WI38 (cell line): Measurements from ENCODE around the gene OR9A2.

ENCODE experiments used
- H3K4me3 ChIP-seq: 2 replicates; pipeline ENCODE4 v1.5.1; 2011; ENCODE audit warnings: low read depth, mild to moderate bottlenecking, control low read depth, low read length
- CTCF ChIP-seq: IDR thresholded peaks from 2 replicates; pipeline ENCODE4 v1.5.1; 2012; ENCODE audit warnings: low read depth, mild to moderate bottlenecking, control low read depth, low read length

The OR9A2 gene

GRCh38 chr7:143054621-143055020 is 27.7 kb upstream of the OR9A2 start:
- no peak for TF ChIP-seq CTCF
- no peak overlapping the region for H3K4me3 ChIP-seq

GRCh38 chr7:143052041-143052440 is 25.1 kb upstream of the OR9A2 start, which contains the start of gene OR6V1:
Gene OR6V1 (plus strand): TSS chr7:143052341. CDS start chr7:143052341, 0 bp downstream.
- no peak within 1 kb of the TSS for H3K4me3 ChIP-seq
- TF ChIP-seq CTCF: no peak

GRCh38 chr7:143050931-143051330 is 24.0 kb upstream of the OR9A2 start:
- TF ChIP-seq CTCF: no peak
- no peak overlapping the region for H3K4me3 ChIP-seq

GRCh38 chr7:143049362-143049761 is 22.4 kb upstream of the OR9A2 start:
- no peak for TF ChIP-seq CTCF
- no peak overlapping the region for H3K4me3 ChIP-seq

GRCh38 chr7:143048827-143049226 is 21.9 kb upstream of the OR9A2 start:
- H3K4me3 ChIP-seq: no peak overlapping the region
- TF ChIP-seq CTCF: no peak

GRCh38 chr7:143047326-143047725 is 20.4 kb upstream of the OR9A2 start:
- H3K4me3 ChIP-seq: no peak overlapping the region
- no peak for TF ChIP-seq CTCF

- TF ChIP-seq CTCF: no peak
- H3K4me3 ChIP-seq: no peak overlapping the region
These were observed 19.5 kb upstream of the OR9A2 start for GRCh38 chr7:143046426-143046851.
